KMS-11 (cell line): ENCODE results near the gene ENPP6.

Source experiments
- H2AFZ ChIP-seq: fragments of 200-600 bp; sonication (generic); 2 replicates; pipeline ENCODE4 v1.6.1; 2016; ENCODE audit warnings: antibody characterized with exemption, mixed run types, low read depth
- H3K27ac ChIP-seq: fragments of 200-600 bp; sonication (generic); 2 replicates; pipeline ENCODE4 v1.6.1; 2016; ENCODE audit warnings: mild to moderate bottlenecking, mixed run types
- H3K27me3 ChIP-seq: fragments of 200-600 bp; sonication (generic); 2 replicates; pipeline ENCODE4 v1.6.1; 2017; ENCODE audit warnings: mild to moderate bottlenecking, low read depth, mixed run types, moderate library complexity; ENCODE audit not compliant: insufficient read depth
- H3K36me3 ChIP-seq: fragments of 200-600 bp; sonication (generic); 2 replicates; pipeline ENCODE4 v1.6.1; 2017; ENCODE audit warnings: mild to moderate bottlenecking, mixed run types; ENCODE audit not compliant: insufficient read depth
- H3K4me1 ChIP-seq: fragments of 200-600 bp; sonication (generic); 2 replicates; pipeline ENCODE4 v1.6.1; 2016; ENCODE audit warnings: mild to moderate bottlenecking, low read depth, mixed run types; ENCODE audit not compliant: poor library complexity, severe bottlenecking
- H3K4me2 ChIP-seq: fragments of 200-600 bp; sonication (generic); 2 replicates; pipeline ENCODE4 v1.7.0; 2016; ENCODE audit warnings: mild to moderate bottlenecking, mixed run types
- H3K4me3 ChIP-seq: fragments of 200-600 bp; sonication (generic); IDR thresholded peaks from 2 replicates; pipeline ENCODE4 v1.6.1; 2017; ENCODE audit warnings: low read depth, low read length, mixed read lengths; ENCODE audit not compliant: insufficient read depth
- H3K79me2 ChIP-seq: fragments of 200-600 bp; sonication (generic); 2 replicates; pipeline ENCODE4 v1.6.1; 2016; ENCODE audit warnings: low read depth, mixed run types; ENCODE audit not compliant: insufficient read depth
- H3K9ac ChIP-seq: fragments of 200-600 bp; sonication (generic); 2 replicates; pipeline ENCODE4 v1.6.1; 2016; ENCODE audit warnings: mild to moderate bottlenecking, mixed run types
- H4K20me1 ChIP-seq: fragments of 200-600 bp; sonication (generic); 2 replicates; pipeline ENCODE4 v1.6.1; 2016; ENCODE audit warnings: mild to moderate bottlenecking, mixed run types; ENCODE audit not compliant: insufficient read depth
- CTCF ChIP-seq: fragments of 200-600 bp; sonication (generic); conservative IDR thresholded peaks from 2 replicates; pipeline ENCODE4 v1.6.1; 2017; ENCODE audit warnings: low read depth, mild to moderate bottlenecking, antibody characterized with exemption, low read length, moderate library complexity, mixed read lengths

Gene ENPP6

GRCh38 chr4:184171011-184171410 lies 46.7 kb downstream of the ENPP6 start:
- Histone ChIP-seq H4K20me1 (no peaks in the 10 kb centered on the region), H3K27me3 (no peaks in the 10 kb centered on the region)

GRCh38 chr4:184169225-184169867 lies 48.3 kb downstream of the ENPP6 start:
- Histone ChIP-seq H3K4me3 (no peak overlapping the region), H3K4me1 (no peaks in the 10 kb centered on the region), H3K79me2 (no peaks in the 10 kb centered on the region), H4K20me1 (no peaks in the 10 kb centered on the region), H3K9ac (no peak overlapping the region), H3K27ac (no peak overlapping the region), H3K36me3 (no peaks in the 10 kb centered on the region), H3K27me3 (no peaks in the 10 kb centered on the region), H3K4me2 (no peak overlapping the region), H2AFZ (no peak overlapping the region)
- TF ChIP-seq CTCF, result no peak

More at GRCh38 chr4:184171011-184171410, 46.7 kb downstream of the ENPP6 start:
- TF ChIP-seq CTCF, result no peak
- H3K4me1 ChIP-seq, result no peaks in the 10 kb centered on the region
- H2AFZ ChIP-seq, result no peak overlapping the region
- H3K27ac ChIP-seq, result no peak overlapping the region
- no peak overlapping the region for H3K4me3 ChIP-seq
- no peaks in the 10 kb centered on the region for H3K79me2 ChIP-seq
- no peaks in the 10 kb centered on the region for H3K36me3 ChIP-seq
- no peak overlapping the region for H3K9ac ChIP-seq
- no peak overlapping the region for H3K4me2 ChIP-seq

- H3K4me3 ChIP-seq, result no peak overlapping the region
- no peaks in the 10 kb centered on the region for H3K79me2 ChIP-seq
- no peaks in the 10 kb centered on the region for H3K36me3 ChIP-seq
- no peak overlapping the region for H3K9ac ChIP-seq
- no peaks in the 10 kb centered on the region for H3K4me1 ChIP-seq
- no peak overlapping the region for H3K27ac ChIP-seq
- H4K20me1 ChIP-seq, result no peaks in the 10 kb centered on the region
- H2AFZ ChIP-seq, result peak overlapping the region; percentile 58
- peak; percentile 86 for TF ChIP-seq CTCF
- no peaks in the 10 kb centered on the region for H3K27me3 ChIP-seq
- H3K4me2 ChIP-seq, result peak overlapping the region; percentile 38
Measured at GRCh38 chr4:184168406-184169019, 49.2 kb downstream of the ENPP6 start.

- Histone ChIP-seq H3K4me1 (no peaks in the 10 kb centered on the region), H2AFZ (no peak overlapping the region), H3K27me3 (no peaks in the 10 kb centered on the region), H3K27ac (no peak overlapping the region), H3K4me2 (no peak overlapping the region), H3K36me3 (no peaks in the 10 kb centered on the region), H3K4me3 (no peak overlapping the region), H3K9ac (no peak overlapping the region), H4K20me1 (no peaks in the 10 kb centered on the region), H3K79me2 (no peaks in the 10 kb centered on the region)
- TF ChIP-seq CTCF, result no peak
Measured at GRCh38 chr4:184167576-184167975, 50.1 kb downstream of the ENPP6 start.
